ENCODE measurements around the gene GNB5. TPM values are rescaled to one million over a fixed set of nuclear protein-coding genes. Genes with fewer than 3 reads are reported as not detected.

GNB5 gene
- total and polyA plus RNA-seq, 2 of the 13 experiments (the other 11 are each of a cell fraction or from before 2014, with no cell fraction given): 13.7 to 14.4 TPM

- TF ChIP-seq PATZ1 (CRISPR knock-in tag; IDR thresholded peaks at IDR 0.05) (no peak; the same call in 1 of the 2 replicates), RBM39 (IDR thresholded peaks at IDR 0.05; ENCODE audit: low read depth, low read length, poor library complexity, severe bottlenecking) (no peak), HDAC2 (CRISPR knock-in tag; IDR thresholded peaks at IDR 0.05) (0 out of 2 replicates have a peak, but pooled peaks have one; percentile 8), ZBTB7A (CRISPR knock-in tag; IDR thresholded peaks at IDR 0.05) (0 out of 2 replicates have a peak, but pooled peaks have one; percentile 1), AFF4 (CRISPR knock-in tag; IDR thresholded peaks at IDR 0.05) (no peak), LCORL (IDR thresholded peaks at IDR 0.05) (no peak), LCORL (CRISPR knock-in tag; IDR thresholded peaks at IDR 0.05) (peak; percentile 26; the same call in 1 of the 2 replicates), TFAP4 (IDR thresholded peaks at IDR 0.05; ENCODE audit: borderline replicate concordance, low read depth) (no peak), ATAD3A (CRISPR knock-in tag; IDR thresholded peaks at IDR 0.05) (no peak), ZBTB20 (CRISPR knock-in tag; IDR thresholded peaks at IDR 0.05; ENCODE audit: borderline replicate concordance, low read depth) (peak; percentile 97; the same call in 1 of the 2 replicates), ARID5B (CRISPR knock-in tag; IDR thresholded peaks at IDR 0.05) (peak; percentile 64), RARA (CRISPR knock-in tag; IDR thresholded peaks at IDR 0.05) (peak; percentile 30; the same call in 1 of the 2 replicates), ZSCAN25 (CRISPR knock-in tag; IDR thresholded peaks at IDR 0.05) (0 out of 2 replicates have a peak, but pooled peaks have one; percentile 33), RFX1 (IDR thresholded peaks at IDR 0.05) (no peak), CEBPG (CRISPR knock-in tag; IDR thresholded peaks at IDR 0.05) (no peak)
These were observed 114.1 kb downstream of the GNB5 start (continued) for GRCh38 chr15:52076889-52077781.

All from HepG2 (cell line).